Measurements from ENCODE around the gene SYT9. TPM values are rescaled to one million over a fixed set of nuclear protein-coding genes. Genes with fewer than 3 reads are reported as not detected.

Gene SYT9
- total and polyA plus RNA-seq, 4 donors = 0.05 to 5.4 (median 2.6) TPM

GRCh38 chr11:7493670-7494069 is 242.0 kb downstream of the SYT9 start:
- Histone ChIP-seq H3K4me1 (ENCODE audit: control insufficient read depth in 4 of 4, insufficient read depth in 4 of 4, low read length in 3 of 4) (no peaks in the 10 kb centered on the region), H3K36me3 (ENCODE audit: control insufficient read depth in 4 of 4, insufficient read depth in 3 of 4, low read depth in 1 of 4, low read length in 3 of 4) (peaks cover 0 to 4% (median 0%) of the 10 kb centered on the region in 4 donors), H3K27me3 (ENCODE audit: control insufficient read depth in 4 of 4, insufficient read depth in 4 of 4, low read length in 3 of 4) (no peaks in the 10 kb centered on the region), H3K9me3 (ENCODE audit: control insufficient read depth in 4 of 4, low read length in 3 of 4) (no peaks in the 10 kb centered on the region), H3K4me3 (ENCODE audit: low read depth in 1 of 3, low read length in 3 of 3) (no peak overlapping the region), H3K27ac (ENCODE audit: low read depth in 1 of 2, low read length in 2 of 2) (no peak overlapping the region), H3K9ac (ENCODE audit: low read depth in 1 of 2, low read length in 2 of 2) (no peak overlapping the region)
- DNase-seq (ENCODE audit: low spot score) = no peak
- 95% methylated on average over 2 of the region's 2 CpGs for WGBS
- no peak for TF ChIP-seq FOXA1 (IDR thresholded peaks at IDR 0.05)
- no peak for TF ChIP-seq NR2F2 (IDR thresholded peaks at IDR 0.05)
- TF ChIP-seq REST (IDR thresholded peaks at IDR 0.05) = no peak
- TF ChIP-seq FOXA2 (IDR thresholded peaks at IDR 0.05) = no peak
- no peak for TF ChIP-seq GABPA (IDR thresholded peaks at IDR 0.05 in 1 of 2, conservative IDR thresholded peaks at IDR 0.05 in 1 of 2)
- no peak for TF ChIP-seq HNF4A (conservative IDR thresholded peaks at IDR 0.05)
- no peak for TF ChIP-seq YY1 (IDR thresholded peaks at IDR 0.05)
- TF ChIP-seq ZBTB33 (IDR thresholded peaks at IDR 0.05) = no peak
- no peak for TF ChIP-seq EGR1 (IDR thresholded peaks at IDR 0.05; ENCODE audit: low read depth in 2 of 2)
- TF ChIP-seq MAX (IDR thresholded peaks at IDR 0.05) = no peak
- no peak for TF ChIP-seq JUND (IDR thresholded peaks at IDR 0.05)
- TF ChIP-seq RAD21 (IDR thresholded peaks at IDR 0.05) = no peak
- TF ChIP-seq HNF4G (IDR thresholded peaks at IDR 0.05) = no peak
- TF ChIP-seq TAF1 (conservative IDR thresholded peaks at IDR 0.05) = no peak
- no peak for TF ChIP-seq ATF3 (IDR thresholded peaks at IDR 0.05)
- TF ChIP-seq SP1 (IDR thresholded peaks at IDR 0.05) = no peak

GRCh38 chr11:7494086-7494745 is 242.5 kb downstream of the SYT9 start:
- H3K4me3 ChIP-seq (ENCODE audit: low read depth in 1 of 3, low read length in 3 of 3) = no peak overlapping the region
- H3K27me3 ChIP-seq (ENCODE audit: control insufficient read depth in 4 of 4, insufficient read depth in 4 of 4, low read length in 3 of 4) = no peaks in the 10 kb centered on the region
- WGBS = 70% methylated on average over 5 of the region's 5 CpGs
- peaks cover 0 to 4% (median 0%) of the 10 kb centered on the region in 4 donors for H3K36me3 ChIP-seq (ENCODE audit: control insufficient read depth in 4 of 4, insufficient read depth in 3 of 4, low read depth in 1 of 4, low read length in 3 of 4)
- H3K9me3 ChIP-seq (ENCODE audit: control insufficient read depth in 4 of 4, low read length in 3 of 4) = no peaks in the 10 kb centered on the region
- DNase-seq (ENCODE audit: low spot score) = no peak
- TF ChIP-seq HNF4A (conservative IDR thresholded peaks at IDR 0.05) (peak; percentile 24 to 27), ATF3 (IDR thresholded peaks at IDR 0.05) (no peak), TAF1 (conservative IDR thresholded peaks at IDR 0.05) (no peak), NR2F2 (IDR thresholded peaks at IDR 0.05) (no peak)
- H3K9ac ChIP-seq (ENCODE audit: low read depth in 1 of 2, low read length in 2 of 2) = no peak overlapping the region
- H3K4me1 ChIP-seq (ENCODE audit: control insufficient read depth in 4 of 4, insufficient read depth in 4 of 4, low read length in 3 of 4) = no peaks in the 10 kb centered on the region
- no peak overlapping the region for H3K27ac ChIP-seq (ENCODE audit: low read depth in 1 of 2, low read length in 2 of 2)

All from liver (tissue), 9 donors.